A673 (cell line): ENCODE measurements around the gene IRAK4. TPM values are rescaled to one million over a fixed set of nuclear protein-coding genes. Genes with fewer than 3 reads are reported as not detected.

Experiments
- BruUV-seq: library from RNA; stranded (reverse); fragments of 400-500 nt; replicated peaks from 2 replicates; lab custom pipeline; 2021; lab: Mats Ljungman, UMichigan
- CTCF ChIA-PET: fragments of 300-600 bp; sonication (Branson Sonifier 250); formaldehyde crosslinking; loops from one replicate; lab custom pipeline; 2022; ENCODE audit warnings: antibody characterized with exemption; lab: Charles Lee
- POLR2A ChIA-PET: fragments of 300-600 bp; sonication (Branson Sonifier 250); formaldehyde crosslinking; loops from one replicate; lab custom pipeline; 2022; ENCODE audit warnings: antibody characterized with exemption; ENCODE audit not compliant: low non-redundant PET; lab: Charles Lee
- DNase-seq: peaks from one replicate; pipeline ENCODE4 v3.0.0-alpha.2; 2015; ENCODE audit warnings: low spot score
- H3K27ac ChIP-seq: fragments of 200-600 bp; sonication (generic); 2 replicates; pipeline ENCODE4 v1.5.1; 2016; ENCODE audit warnings: mixed run types, low read depth, mild to moderate bottlenecking, mixed read lengths, antibody characterized with exemption, low read length; ENCODE audit not compliant: poor library complexity, severe bottlenecking
- H3K27me3 ChIP-seq: fragments of 200-600 bp; sonication (generic); replicated peaks from 2 replicates; pipeline ENCODE4 v1.6.1; 2017; ENCODE audit warnings: mixed run types, low read depth, mild to moderate bottlenecking, mixed read lengths, antibody characterized with exemption, low read length; ENCODE audit not compliant: insufficient read depth, poor library complexity
- H3K36me3 ChIP-seq: fragments of 200-600 bp; sonication (generic); 2 replicates; pipeline ENCODE4 v1.6.1; 2016; ENCODE audit warnings: mixed run types, mild to moderate bottlenecking, mixed read lengths, antibody characterized with exemption, low read length; ENCODE audit not compliant: insufficient read depth, poor library complexity, severe bottlenecking
- H3K4me1 ChIP-seq: fragments of 200-600 bp; sonication (generic); 2 replicates; pipeline ENCODE4 v1.6.1; 2017; ENCODE audit warnings: mixed run types, mild to moderate bottlenecking, mixed read lengths, antibody characterized with exemption, low read length; ENCODE audit not compliant: insufficient read depth, poor library complexity, severe bottlenecking
- H3K4me3 ChIP-seq: fragments of 200-600 bp; sonication (generic); 2 replicates; pipeline ENCODE4 v1.5.1; 2016; ENCODE audit warnings: low read depth, mixed run types, mild to moderate bottlenecking, mixed read lengths, low read length; ENCODE audit not compliant: poor library complexity, severe bottlenecking
- H3K9me3 ChIP-seq: fragments of 200-600 bp; sonication (generic); 2 replicates; pipeline ENCODE4 v1.6.1; 2016; ENCODE audit warnings: mixed run types, low read depth, mild to moderate bottlenecking, mixed read lengths, antibody characterized with exemption, low read length; ENCODE audit not compliant: poor library complexity, severe bottlenecking
- EZH2 ChIP-seq: fragments of 200-600 bp; sonication (generic); IDR thresholded peaks from 2 replicates; pipeline ENCODE4 v1.6.1; 2017; ENCODE audit warnings: borderline replicate concordance, low read depth, mild to moderate bottlenecking, mixed read lengths, antibody characterized with exemption, low read length; ENCODE audit not compliant: poor library complexity, severe bottlenecking
- intact Hi-C: fragments of 100-400 bp; cut with micrococcal nuclease; formaldehyde crosslinking; loops from one replicate; pipeline ENCODE4 v1.10.0; 2022; ENCODE audit not compliant: unreplicated experiment
- total RNA-seq: library from RNA; stranded (reverse); gene quantifications from 2 replicates; pipeline ENCODE4 v1.2.3, GENCODE V29; 2021
- TF ChIP-seq, protein P1 (sequence below): fragments of 300-800, 200-600 bp; sonication (generic); conservative IDR thresholded peaks from 2 replicates; pipeline ENCODE4 v1.5.1; 2017; ENCODE audit warnings: low read depth, mild to moderate bottlenecking, antibody characterized with exemption, low read length, moderate library complexity, mixed read lengths

Gene IRAK4
- total RNA-seq, 1 experiment from 2014 or later: 11.3 TPM

DNA sequence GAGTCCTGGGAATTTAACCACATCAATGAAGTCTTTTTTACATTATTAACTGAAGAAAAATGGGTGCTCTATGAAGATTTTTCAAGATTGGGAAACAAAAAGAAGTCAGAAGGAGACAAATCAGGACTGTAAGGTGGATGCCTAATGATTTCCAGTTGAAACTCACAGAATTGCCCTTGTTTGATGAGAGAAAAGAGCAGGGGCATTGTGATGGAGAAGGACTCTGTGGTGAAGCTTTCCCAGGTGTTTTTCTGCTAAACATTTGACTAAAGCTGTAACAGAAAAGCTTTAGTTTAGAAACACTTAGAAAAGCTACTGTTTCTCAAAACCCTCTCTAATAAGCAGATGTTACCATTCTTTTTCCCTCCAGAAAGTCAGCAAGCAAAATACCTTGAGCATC lies 5.8 kb downstream of the IRAK4 start:
- H3K4me1 ChIP-seq: peaks cover 6% of the 10 kb centered on the region
- ChIA-PET CTCF (no interaction called here), POLR2A (no interaction called here)
- TF ChIP-seq, protein P1, sequence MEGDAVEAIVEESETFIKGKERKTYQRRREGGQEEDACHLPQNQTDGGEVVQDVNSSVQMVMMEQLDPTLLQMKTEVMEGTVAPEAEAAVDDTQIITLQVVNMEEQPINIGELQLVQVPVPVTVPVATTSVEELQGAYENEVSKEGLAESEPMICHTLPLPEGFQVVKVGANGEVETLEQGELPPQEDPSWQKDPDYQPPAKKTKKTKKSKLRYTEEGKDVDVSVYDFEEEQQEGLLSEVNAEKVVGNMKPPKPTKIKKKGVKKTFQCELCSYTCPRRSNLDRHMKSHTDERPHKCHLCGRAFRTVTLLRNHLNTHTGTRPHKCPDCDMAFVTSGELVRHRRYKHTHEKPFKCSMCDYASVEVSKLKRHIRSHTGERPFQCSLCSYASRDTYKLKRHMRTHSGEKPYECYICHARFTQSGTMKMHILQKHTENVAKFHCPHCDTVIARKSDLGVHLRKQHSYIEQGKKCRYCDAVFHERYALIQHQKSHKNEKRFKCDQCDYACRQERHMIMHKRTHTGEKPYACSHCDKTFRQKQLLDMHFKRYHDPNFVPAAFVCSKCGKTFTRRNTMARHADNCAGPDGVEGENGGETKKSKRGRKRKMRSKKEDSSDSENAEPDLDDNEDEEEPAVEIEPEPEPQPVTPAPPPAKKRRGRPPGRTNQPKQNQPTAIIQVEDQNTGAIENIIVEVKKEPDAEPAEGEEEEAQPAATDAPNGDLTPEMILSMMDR: no peak
- no peak for TF ChIP-seq EZH2
- no TSS peak for BruUV-seq
- no peak overlapping the region for H3K27ac ChIP-seq
- no peaks in the 10 kb centered on the region for H3K36me3 ChIP-seq
- H3K4me3 ChIP-seq: no peak overlapping the region
- H3K27me3 ChIP-seq: no peaks in the 10 kb centered on the region
- DNase-seq: no peak
- intact Hi-C loops: no loop called here
- no peaks in the 10 kb centered on the region for H3K9me3 ChIP-seq

DNA sequence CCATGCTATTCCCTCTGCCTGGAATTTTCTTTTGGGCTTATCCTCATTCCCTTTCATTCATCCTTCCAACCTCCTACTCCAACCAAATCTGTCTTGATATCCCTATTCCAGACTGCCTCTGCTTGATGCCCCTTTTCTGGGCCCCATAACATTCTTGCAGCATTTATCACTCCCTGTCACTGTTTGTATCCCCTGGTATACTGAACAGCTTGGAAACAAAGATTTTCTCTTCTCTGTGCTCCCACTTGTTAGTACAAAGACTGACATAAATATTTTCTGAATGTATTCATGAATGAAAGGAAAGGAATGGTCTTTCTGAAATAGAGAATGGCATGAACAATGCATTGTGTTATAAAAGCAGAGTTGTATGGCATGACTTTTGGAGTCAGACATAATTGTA lies 7.5 kb downstream of the IRAK4 start:
- Histone ChIP-seq H3K4me1 (no peaks in the 10 kb centered on the region), H3K36me3 (no peaks in the 10 kb centered on the region), H3K27me3 (no peaks in the 10 kb centered on the region), H3K9me3 (no peaks in the 10 kb centered on the region), H3K4me3 (no peak overlapping the region), H3K27ac (no peak overlapping the region)
- TF ChIP-seq, protein P1: no peak
- TF ChIP-seq EZH2: no peak
- no TSS peak for BruUV-seq
- POLR2A ChIA-PET: no interaction called here
- no peak for DNase-seq
- intact Hi-C loops: no loop called here
- CTCF ChIA-PET: no interaction called here

DNA sequence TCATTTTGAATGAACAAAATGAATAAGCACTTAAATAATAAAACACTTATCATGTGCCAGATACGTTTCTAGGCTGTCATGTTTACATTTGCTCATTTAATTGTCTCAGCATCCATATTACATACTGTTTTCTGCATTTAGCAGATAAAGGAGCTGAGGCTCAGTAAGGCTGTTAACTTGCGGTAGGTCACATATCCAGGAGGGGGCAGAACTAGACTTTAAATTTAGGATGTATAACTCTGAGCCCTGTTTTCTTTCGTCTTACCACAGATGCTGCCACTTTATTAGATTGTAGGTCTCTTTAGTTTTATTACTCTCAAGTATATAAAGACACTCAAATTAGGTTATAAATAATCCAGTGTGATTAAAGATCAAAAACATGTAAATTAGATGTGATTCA lies 17.7 kb downstream of the IRAK4 start:
- POLR2A ChIA-PET: no interaction called here
- no peak overlapping the region for H3K27ac ChIP-seq
- intact Hi-C loops: loop anchor here (2.0 kb wide), 1 partner anchor 106 kb away; no protein-coding TSS in a partner anchor
- no peak overlapping the region for H3K4me3 ChIP-seq
- H3K4me1 ChIP-seq: no peaks in the 10 kb centered on the region
- no peaks in the 10 kb centered on the region for H3K9me3 ChIP-seq
- CTCF ChIA-PET: interaction anchor here (1.0 kb wide), 1 partner anchor 106 kb away, joined by 11 read pairs; no protein-coding TSS in a partner anchor
- BruUV-seq: no TSS peak
- peaks cover 11% of the 10 kb centered on the region for H3K36me3 ChIP-seq
- H3K27me3 ChIP-seq: no peaks in the 10 kb centered on the region
- peak; percentile 61 for DNase-seq
- TF ChIP-seq, protein P1: peak; percentile 67
- no peak for TF ChIP-seq EZH2
